GM21390 (cell line): ENCODE measurements around the gene LHFPL6.
A peak's percentile ranks its signal among the peaks of the same experiment; 100 is the strongest.

ENCODE experiments used
- ATAC-seq: cut with Tn5 transposase; IDR thresholded peaks from one replicate; pipeline ENCODE4 v1.9.1; 2021; ENCODE audit not compliant: unreplicated experiment

The LHFPL6 gene

GRCh38 chr13:39521701-39522100, 81.3 kb downstream of the LHFPL6 start:
- no peak for ATAC-seq

- ATAC-seq: no peak
These were observed 86.9 kb downstream of the LHFPL6 start for GRCh38 chr13:39516096-39516495.

DNA sequence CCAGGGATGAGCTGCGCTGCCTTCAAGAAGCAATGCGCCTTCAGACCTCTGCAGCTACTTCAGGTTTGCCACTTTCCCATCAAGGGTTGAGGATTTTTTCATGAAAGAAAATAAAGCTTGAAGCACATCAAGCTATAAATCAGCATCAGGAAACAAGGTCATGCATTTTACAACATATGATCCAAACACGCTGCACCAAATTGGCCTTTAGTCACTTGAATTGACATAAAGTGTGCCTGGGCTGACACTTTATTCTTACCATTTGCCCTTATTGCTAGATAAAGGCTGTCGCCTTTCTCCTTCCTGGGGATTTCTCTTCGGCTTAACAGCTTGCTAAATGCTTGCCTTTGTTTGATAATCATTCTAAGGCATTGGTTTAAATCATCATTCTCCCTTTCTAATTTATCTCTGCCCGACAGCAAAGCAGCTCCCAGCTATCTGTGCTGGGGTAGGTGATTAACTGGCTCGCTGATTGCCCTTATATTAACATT, 87.7 kb downstream of the LHFPL6 start:
- no peak for ATAC-seq

DNA sequence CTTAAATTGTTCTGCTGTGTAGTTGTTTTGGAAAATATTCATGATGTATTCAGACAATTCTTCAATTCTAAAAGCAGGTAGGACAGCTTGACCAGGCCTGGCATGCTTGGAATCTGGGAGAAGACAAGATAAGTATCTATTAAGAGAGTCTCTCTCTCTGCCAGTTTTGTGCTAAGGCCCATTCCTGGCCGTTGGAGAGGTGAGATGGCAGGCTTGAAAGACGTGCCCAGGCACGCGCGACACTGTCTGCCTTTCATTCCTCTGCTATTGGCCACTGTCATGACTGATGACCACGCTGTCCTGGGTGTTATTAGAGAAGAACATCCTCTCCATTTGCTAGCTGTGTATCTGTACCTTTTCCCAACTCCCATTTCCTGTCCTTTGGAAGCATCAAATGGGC, 90.3 kb downstream of the LHFPL6 start:
- ATAC-seq: no peak

GRCh38 chr13:39510316-39510695, 92.7 kb downstream of the LHFPL6 start:
- ATAC-seq: peak; percentile 83

GRCh38 chr13:39509616-39510315, 93.2 kb downstream of the LHFPL6 start:
- no peak for ATAC-seq

GRCh38 chr13:39506559-39507390, 96.2 kb downstream of the LHFPL6 start:
- ATAC-seq: no peak

DNA sequence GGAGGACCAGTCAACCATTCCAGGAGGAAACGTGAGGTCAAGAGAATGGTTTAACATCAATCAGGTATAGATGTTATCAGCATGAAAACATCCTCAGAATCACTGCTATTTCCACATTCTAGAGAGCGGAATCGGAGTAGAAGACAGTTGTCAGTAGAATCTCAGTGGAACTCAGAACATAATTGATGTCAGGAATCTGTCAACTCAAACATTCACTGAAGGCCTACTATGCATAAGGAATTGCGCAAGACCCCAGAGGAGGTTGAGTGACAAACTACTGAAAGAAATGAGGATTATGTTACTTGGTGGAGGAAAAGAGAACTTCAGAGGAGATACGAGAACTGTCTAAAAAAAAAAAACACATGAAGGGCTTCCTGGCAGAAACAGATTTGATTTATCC, 97.8 kb downstream of the LHFPL6 start:
- ATAC-seq: no peak

DNA sequence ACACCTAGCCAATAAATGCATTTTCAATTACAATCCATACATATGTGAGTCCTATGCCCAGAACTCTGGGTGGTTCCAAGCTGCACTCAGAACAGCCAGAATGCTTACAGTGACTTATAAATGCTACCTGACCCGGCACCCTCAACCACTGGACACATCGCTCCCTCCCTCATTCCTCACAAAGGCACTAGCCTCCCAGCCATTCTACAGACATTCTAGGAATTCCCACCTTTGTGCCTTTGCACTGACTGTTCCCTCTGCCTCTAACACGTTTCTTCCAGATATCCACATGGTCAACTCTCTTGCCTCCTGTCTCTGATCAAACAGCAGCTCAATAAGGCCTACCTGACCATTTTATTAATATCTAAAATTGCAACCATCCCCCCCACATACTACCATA, 99.9 kb downstream of the LHFPL6 start:
- no peak for ATAC-seq

DNA sequence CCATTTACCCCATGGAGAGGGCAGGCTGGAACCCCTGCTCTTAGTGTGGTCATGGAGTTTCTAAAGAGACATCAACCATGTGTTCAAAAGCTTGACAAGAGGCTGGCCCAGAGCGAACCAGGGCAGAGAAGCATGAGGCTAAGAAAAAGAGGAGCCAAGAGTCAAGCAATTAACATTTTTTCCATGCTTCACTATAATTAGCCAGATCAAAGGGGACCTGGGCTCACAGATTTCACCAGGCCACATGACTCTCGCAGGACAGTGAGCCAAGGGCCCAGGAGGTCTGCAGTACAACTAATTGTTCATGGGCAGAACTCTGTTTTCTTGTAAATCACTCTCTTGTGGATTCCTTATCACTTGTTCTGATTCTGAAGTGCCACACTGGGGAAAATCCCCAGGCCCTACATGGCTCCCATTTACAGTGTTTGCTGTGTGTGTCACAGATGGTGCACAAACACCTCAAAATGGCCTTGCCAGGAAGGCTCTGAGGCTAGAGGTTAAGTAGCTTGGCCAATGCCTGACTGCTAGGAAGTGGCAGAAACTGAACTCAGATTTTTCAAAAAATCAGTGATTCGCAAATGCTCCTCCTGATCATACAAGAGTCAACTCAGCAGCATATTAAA, 101.2 kb downstream of the LHFPL6 start:
- no peak for ATAC-seq

DNA sequence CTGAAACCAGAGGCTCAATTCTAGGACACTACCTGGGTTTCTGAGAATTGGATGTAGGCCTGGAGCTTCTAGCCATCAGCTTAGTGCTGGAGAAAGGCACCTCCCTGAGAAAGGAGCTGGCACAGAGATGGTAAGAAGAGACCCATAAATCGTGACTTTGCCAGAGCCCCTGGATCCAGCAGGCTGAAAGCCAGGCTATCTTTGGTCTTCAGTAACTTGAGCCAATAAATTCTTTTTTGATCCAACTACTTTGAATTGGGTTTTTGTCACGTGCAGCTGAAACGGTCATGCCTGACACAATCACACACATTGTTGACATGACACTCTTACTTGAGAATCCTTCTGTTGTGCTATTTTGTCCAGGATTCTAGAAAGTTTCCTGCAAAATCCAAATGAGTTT, 103.4 kb downstream of the LHFPL6 start:
- ATAC-seq: no peak

- no peak for ATAC-seq
These were observed 104.4 kb downstream of the LHFPL6 start for GRCh38 chr13:39498471-39499114.

- no peak for ATAC-seq
These were observed 106.5 kb downstream of the LHFPL6 start for GRCh38 chr13:39496506-39496905.

DNA sequence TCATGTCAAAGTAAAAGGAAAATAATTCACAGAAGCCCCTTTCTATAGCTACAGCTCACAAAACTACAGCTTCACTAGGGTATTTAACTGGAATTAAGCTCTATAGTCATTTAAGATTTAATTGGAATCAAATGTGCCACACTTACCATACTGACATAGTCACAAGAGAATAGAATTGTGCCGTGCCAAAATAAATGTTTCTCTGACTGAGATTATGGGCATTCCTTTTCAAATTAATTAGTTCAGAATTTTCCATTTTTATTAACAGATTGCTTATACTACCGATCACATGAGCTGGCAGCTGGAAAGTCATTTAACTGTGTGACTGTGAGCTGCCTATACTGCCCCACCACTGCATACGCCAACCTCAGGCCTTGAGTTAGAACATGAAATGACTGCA, 108.4 kb downstream of the LHFPL6 start:
- ATAC-seq: no peak

GRCh38 chr13:39494006-39494405, 109.0 kb downstream of the LHFPL6 start:
- no peak for ATAC-seq

- no peak for ATAC-seq
These were observed 112.9 kb downstream of the LHFPL6 start for GRCh38 chr13:39490136-39490535.

- ATAC-seq: no peak
These were observed 116.2 kb downstream of the LHFPL6 start for GRCh38 chr13:39486758-39487157.

DNA sequence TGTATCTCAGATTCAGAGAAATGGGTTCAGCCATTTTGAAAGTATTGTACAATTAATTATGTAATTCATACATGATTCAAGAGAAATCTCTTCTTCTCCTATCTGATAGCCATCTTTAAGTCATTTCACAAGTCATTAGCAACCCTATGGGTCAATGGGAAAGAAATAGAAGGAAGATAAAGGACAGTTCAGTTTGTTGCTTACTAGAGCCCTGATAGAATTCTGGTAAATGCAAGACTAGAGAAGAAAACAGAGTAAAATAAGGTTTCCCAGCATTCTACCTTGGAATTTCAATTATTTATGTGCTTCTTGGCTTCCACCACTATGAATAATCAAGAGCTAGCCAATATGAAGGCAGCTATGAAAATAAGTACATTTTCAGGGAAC, 117.7 kb downstream of the LHFPL6 start:
- no peak for ATAC-seq

- no peak for ATAC-seq
These were observed 118.3 kb downstream of the LHFPL6 start for GRCh38 chr13:39484506-39485313.

- no peak for ATAC-seq
These were observed 119.7 kb downstream of the LHFPL6 start for GRCh38 chr13:39483326-39483725.

DNA sequence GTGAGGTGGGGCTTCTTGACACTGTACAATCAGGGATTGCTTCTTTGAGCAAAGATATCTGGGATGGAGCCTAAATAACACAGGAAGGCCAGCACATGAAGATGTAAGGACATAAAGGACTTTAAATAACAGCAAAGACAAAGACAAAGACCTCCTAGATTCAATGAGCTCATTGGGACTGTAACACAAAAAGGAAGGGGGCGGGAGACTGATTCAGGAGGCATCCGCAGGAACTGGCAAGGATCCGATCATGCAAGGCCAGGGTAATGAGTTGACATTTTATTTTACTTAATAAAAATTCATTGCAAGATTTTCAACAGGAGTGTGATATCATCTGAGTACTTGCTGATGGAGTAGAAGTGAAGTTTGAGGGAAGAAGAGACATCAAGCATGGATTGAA, 121.5 kb downstream of the LHFPL6 start:
- ATAC-seq: no peak
